Measurements from ENCODE around the gene PPP1R7. TPM values are rescaled to one million over a fixed set of nuclear protein-coding genes. Genes with fewer than 3 reads are reported as not detected.

PPP1R7 gene
- total RNA-seq, 1 donor from 2014 or later = 52.9 TPM

DNA sequence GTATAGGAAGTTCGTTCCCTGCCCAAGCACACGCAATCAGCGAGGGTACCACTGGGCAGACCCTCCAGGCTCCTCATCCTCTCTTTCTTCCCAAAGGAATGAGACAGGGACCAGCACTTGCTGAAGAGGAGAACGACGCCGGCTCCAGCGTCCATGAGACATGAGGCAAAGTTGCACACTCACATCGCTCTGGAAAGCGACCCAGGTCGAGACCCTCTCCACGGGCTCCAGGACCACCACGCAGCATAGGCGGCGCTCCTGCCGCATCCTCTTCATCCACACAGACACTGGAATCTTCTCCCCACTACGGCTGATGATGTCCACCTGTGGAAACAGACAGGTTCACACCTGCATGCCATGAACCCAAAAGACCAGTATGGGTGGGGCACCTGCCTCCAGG is 11.8 kb upstream of the PPP1R7 start:
- H4K20me1 ChIP-seq (ENCODE audit: low read depth) = peaks cover 3% of the 10 kb centered on the region
- Mint-ChIP-seq H3K9me3 (no peaks in the 10 kb centered on the region), H3K27me3 (ENCODE audit: insufficient read depth, low read depth) (no peaks in the 10 kb centered on the region), H3K4me3 (no peak overlapping the region), H3K36me3 (peaks cover 4% of the 10 kb centered on the region), H3K4me1 (peaks cover 15% of the 10 kb centered on the region), H3K27ac (no peak overlapping the region)
- no peaks in the 10 kb centered on the region for H3K9me3 ChIP-seq (ENCODE audit: low read depth)
- H3K4me3 ChIP-seq = no peak overlapping the region
- no peaks in the 10 kb centered on the region for H3K4me1 ChIP-seq
- no peaks in the 10 kb centered on the region for H3K36me3 ChIP-seq
- H2AFZ ChIP-seq (replicated peaks) = no peak overlapping the region
- H3F3A ChIP-seq (ENCODE audit: low read depth) = no peaks in the 10 kb centered on the region
- no peaks in the 10 kb centered on the region for H3K27me3 ChIP-seq
- no peaks in the 10 kb centered on the region for H3K79me2 ChIP-seq (ENCODE audit: low read depth)
- DNase-seq (ENCODE audit: low spot score) = no peak
- no peak overlapping the region for H3K9ac ChIP-seq
- TF ChIP-seq, protein P1, sequence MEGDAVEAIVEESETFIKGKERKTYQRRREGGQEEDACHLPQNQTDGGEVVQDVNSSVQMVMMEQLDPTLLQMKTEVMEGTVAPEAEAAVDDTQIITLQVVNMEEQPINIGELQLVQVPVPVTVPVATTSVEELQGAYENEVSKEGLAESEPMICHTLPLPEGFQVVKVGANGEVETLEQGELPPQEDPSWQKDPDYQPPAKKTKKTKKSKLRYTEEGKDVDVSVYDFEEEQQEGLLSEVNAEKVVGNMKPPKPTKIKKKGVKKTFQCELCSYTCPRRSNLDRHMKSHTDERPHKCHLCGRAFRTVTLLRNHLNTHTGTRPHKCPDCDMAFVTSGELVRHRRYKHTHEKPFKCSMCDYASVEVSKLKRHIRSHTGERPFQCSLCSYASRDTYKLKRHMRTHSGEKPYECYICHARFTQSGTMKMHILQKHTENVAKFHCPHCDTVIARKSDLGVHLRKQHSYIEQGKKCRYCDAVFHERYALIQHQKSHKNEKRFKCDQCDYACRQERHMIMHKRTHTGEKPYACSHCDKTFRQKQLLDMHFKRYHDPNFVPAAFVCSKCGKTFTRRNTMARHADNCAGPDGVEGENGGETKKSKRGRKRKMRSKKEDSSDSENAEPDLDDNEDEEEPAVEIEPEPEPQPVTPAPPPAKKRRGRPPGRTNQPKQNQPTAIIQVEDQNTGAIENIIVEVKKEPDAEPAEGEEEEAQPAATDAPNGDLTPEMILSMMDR (IDR thresholded peaks at IDR 0.05) = no peak
- no peak for TF ChIP-seq EZH2phosphoT487 (IDR thresholded peaks at IDR 0.05)
- TF ChIP-seq EZH2 (IDR thresholded peaks at IDR 0.05) = no peak
- no peak overlapping the region for H3K4me2 ChIP-seq
- H3K27ac ChIP-seq = no peak overlapping the region

DNA sequence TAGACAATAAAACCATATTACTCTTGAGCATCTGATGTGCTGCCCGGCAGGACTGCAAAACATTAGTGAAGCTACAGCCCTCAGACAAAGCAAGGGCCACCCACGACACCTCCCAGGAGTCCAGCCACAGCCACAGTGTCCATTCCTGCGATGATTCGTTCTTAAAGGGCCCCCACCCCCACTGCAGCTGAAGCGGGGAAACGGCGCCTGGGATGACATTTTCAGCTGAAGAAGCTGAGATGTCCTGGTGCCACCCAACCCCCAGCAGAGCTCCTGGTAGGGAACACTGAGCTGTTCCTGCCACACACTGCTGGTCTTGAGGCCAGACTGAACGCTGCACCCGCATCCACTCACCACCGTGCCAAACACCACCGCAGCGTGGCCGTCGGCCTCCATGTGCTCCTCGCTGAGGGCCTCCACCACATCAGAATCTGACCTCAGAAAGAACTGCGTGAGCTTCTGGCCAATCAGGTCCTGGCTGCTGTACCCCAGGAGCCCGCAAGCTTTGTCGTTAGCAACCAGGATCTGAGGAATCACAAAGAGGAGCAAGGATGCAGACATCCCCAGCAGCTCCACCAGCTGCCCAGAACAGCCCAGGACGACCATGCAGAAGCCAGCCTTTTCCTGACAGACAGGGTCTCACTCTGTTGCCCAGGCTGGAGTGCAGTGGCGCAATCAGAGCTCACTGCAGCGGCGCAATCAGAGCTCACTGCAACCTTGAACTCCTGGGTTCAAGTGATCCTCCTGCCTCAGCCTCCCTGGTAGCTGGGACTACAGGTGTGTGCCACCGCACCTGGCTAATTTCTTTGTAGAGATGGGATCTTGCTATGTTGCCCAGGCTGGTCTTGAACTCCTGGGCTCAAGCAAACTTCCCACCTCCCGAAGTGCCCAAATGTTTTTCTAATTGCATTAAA is 10.5 kb upstream of the PPP1R7 start:
- H3K36me3 Mint-ChIP-seq = peaks cover 4% of the 10 kb centered on the region
- H3K9me3 Mint-ChIP-seq = no peaks in the 10 kb centered on the region
- H3K9ac ChIP-seq = no peak overlapping the region
- H3K27me3 ChIP-seq = no peaks in the 10 kb centered on the region
- no peaks in the 10 kb centered on the region for H3K9me3 ChIP-seq (ENCODE audit: low read depth)
- H3K79me2 ChIP-seq (ENCODE audit: low read depth) = no peaks in the 10 kb centered on the region
- DNase-seq (ENCODE audit: low spot score) = no peak
- H3K4me2 ChIP-seq = no peak overlapping the region
- H3K36me3 ChIP-seq = no peaks in the 10 kb centered on the region
- H3K27ac ChIP-seq = no peak overlapping the region
- H3K27me3 Mint-ChIP-seq (ENCODE audit: insufficient read depth, low read depth) = no peaks in the 10 kb centered on the region
- no peak overlapping the region for H2AFZ ChIP-seq (replicated peaks)
- TF ChIP-seq EZH2phosphoT487 (IDR thresholded peaks at IDR 0.05) (no peak), EZH2 (IDR thresholded peaks at IDR 0.05) (no peak)
- TF ChIP-seq, protein P1 (IDR thresholded peaks at IDR 0.05) = no peak
- H3K4me3 Mint-ChIP-seq = no peak overlapping the region
- H3F3A ChIP-seq (ENCODE audit: low read depth) = no peaks in the 10 kb centered on the region
- peaks cover 3% of the 10 kb centered on the region for H4K20me1 ChIP-seq (ENCODE audit: low read depth)
- H3K27ac Mint-ChIP-seq = no peak overlapping the region
- H3K4me3 ChIP-seq = no peak overlapping the region
- H3K4me1 Mint-ChIP-seq = peaks cover 15% of the 10 kb centered on the region
- H3K4me1 ChIP-seq = no peaks in the 10 kb centered on the region

DNA sequence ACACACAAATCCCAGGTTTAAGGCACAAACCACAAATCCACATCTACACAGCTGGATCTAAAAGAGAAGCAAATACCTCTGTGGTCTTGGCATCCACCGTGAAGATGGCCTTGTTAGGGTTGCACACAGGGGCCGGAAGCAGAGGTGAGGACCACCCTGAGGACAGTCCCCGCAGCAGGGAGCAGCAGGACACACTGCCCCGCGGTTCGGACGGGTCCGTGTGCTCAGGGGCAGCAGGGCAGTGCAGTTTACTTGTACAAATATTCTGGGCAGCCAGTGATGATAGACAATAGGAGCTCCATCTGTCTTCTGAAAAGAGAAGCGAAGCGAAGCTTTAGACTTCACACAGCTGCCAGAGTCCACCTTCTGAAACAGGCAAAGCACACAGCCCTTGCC is 9.8 kb upstream of the PPP1R7 start:
- Mint-ChIP-seq H3K27me3 (ENCODE audit: insufficient read depth, low read depth) (no peaks in the 10 kb centered on the region), H3K9me3 (no peaks in the 10 kb centered on the region), H3K4me1 (peaks cover 15% of the 10 kb centered on the region), H3K4me3 (no peak overlapping the region), H3K27ac (no peak overlapping the region), H3K36me3 (peaks cover 4% of the 10 kb centered on the region)
- Histone ChIP-seq H3K36me3 (no peaks in the 10 kb centered on the region), H2AFZ (replicated peaks) (no peak overlapping the region), H3K4me3 (no peak overlapping the region), H3F3A (ENCODE audit: low read depth) (no peaks in the 10 kb centered on the region), H3K79me2 (ENCODE audit: low read depth) (no peaks in the 10 kb centered on the region), H3K27ac (no peak overlapping the region), H3K4me1 (no peaks in the 10 kb centered on the region), H3K9ac (no peak overlapping the region), H3K4me2 (no peak overlapping the region), H3K9me3 (ENCODE audit: low read depth) (no peaks in the 10 kb centered on the region), H3K27me3 (no peaks in the 10 kb centered on the region), H4K20me1 (ENCODE audit: low read depth) (peaks cover 3% of the 10 kb centered on the region)
- DNase-seq (ENCODE audit: low spot score) = no peak
- no peak for TF ChIP-seq EZH2phosphoT487 (IDR thresholded peaks at IDR 0.05)
- TF ChIP-seq, protein P1 (IDR thresholded peaks at IDR 0.05) = no peak
- no peak for TF ChIP-seq EZH2 (IDR thresholded peaks at IDR 0.05)

Data from neural progenitor cell (in vitro differentiated cells).